Omental fat pad (tissue), 4 donors: Measurements from ENCODE around the gene PPP3CA. TPM values are rescaled to one million over a fixed set of nuclear protein-coding genes. Genes with fewer than 3 reads are reported as not detected.
"Not testable (repeated sequence)": the region's sequence is repeated elsewhere in the genome, so short reads cannot be mapped to it uniquely, and the experiment has no call there.

Source experiments
- ATAC-seq: fragments of 150-250 bp; one replicate; pipeline ENCODE4 v1.9.1; 2016; ENCODE audit warnings: mild to moderate bottlenecking, moderate library complexity; ENCODE audit not compliant: low FRiP score
- DNase-seq: peaks from one replicate; pipeline ENCODE4 v3.0.0-alpha.2; 2019; ENCODE audit warnings: low spot score
- total RNA-seq, 4 donors: library from RNA; depleted of rRNA; stranded (reverse); fragments of >200 nt; gene quantifications; one replicate each; pipeline ENCODE4 v1.1.0, GENCODE V29; 2016
- TF ChIP-seq, protein P1 (sequence below), 3 donors: fragments of 450-650 bp; IDR thresholded peaks; one replicate each; pipeline ENCODE4 v1.5.1; 2016 to 2017; ENCODE audit warnings: antibody characterized with exemption in 3 of 3, mild to moderate bottlenecking in 3 of 3, moderate library complexity in 2 of 3

The PPP3CA gene
- total RNA-seq, 4 donors from 2014 or later = 29.8 to 56.6 (median 35.3) TPM

- TF ChIP-seq, protein P1, sequence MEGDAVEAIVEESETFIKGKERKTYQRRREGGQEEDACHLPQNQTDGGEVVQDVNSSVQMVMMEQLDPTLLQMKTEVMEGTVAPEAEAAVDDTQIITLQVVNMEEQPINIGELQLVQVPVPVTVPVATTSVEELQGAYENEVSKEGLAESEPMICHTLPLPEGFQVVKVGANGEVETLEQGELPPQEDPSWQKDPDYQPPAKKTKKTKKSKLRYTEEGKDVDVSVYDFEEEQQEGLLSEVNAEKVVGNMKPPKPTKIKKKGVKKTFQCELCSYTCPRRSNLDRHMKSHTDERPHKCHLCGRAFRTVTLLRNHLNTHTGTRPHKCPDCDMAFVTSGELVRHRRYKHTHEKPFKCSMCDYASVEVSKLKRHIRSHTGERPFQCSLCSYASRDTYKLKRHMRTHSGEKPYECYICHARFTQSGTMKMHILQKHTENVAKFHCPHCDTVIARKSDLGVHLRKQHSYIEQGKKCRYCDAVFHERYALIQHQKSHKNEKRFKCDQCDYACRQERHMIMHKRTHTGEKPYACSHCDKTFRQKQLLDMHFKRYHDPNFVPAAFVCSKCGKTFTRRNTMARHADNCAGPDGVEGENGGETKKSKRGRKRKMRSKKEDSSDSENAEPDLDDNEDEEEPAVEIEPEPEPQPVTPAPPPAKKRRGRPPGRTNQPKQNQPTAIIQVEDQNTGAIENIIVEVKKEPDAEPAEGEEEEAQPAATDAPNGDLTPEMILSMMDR (IDR thresholded peaks at IDR 0.05) = no peak
- DNase-seq (no peak), ATAC-seq (no peak)
These were observed 232.4 kb downstream of the PPP3CA start for GRCh38 chr4:101114936-101115372.

GRCh38 chr4:101104312-101105052 lies 242.8 kb downstream of the PPP3CA start:
- TF ChIP-seq, protein P1 (IDR thresholded peaks at IDR 0.05) = no peak
- no peak for ATAC-seq
- no peak for DNase-seq

DNA sequence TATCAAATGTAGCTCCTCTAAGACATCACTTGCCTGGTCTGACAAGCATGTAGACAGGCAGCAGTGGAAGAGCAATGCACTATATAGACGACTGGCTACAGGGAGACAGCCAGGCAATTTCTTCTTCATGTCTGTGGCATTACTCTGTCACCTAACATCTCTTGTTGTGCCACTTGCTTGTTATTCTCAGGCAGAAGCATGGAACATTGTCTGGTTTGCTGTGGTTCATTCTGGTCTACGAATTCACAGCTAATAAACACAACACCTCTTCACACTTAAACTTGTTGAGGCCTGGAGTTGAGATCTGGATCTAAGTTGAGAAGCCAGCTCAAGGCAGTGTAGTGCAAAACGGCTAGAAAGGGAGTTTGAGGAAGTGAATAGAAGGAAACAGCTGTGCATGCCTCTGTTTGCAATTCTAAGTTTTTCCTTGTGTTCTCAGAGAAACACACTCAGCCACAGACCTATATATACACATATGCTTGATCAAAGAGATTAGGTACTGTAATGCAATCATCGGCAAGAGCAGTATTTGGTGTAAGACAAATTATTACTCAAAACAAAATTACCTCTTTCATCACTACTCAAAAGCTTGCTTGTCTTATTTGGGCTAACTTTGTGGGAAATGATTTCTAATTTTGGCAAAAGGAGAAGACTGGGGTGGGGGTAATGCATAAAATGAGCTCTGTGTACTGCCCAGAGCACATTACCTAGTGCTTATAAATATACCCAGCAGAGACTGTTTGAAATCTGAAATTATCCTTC lies 243.8 kb downstream of the PPP3CA start:
- TF ChIP-seq, protein P1 (IDR thresholded peaks at IDR 0.05) = no peak
- ATAC-seq (no peak), DNase-seq (no peak)

DNA sequence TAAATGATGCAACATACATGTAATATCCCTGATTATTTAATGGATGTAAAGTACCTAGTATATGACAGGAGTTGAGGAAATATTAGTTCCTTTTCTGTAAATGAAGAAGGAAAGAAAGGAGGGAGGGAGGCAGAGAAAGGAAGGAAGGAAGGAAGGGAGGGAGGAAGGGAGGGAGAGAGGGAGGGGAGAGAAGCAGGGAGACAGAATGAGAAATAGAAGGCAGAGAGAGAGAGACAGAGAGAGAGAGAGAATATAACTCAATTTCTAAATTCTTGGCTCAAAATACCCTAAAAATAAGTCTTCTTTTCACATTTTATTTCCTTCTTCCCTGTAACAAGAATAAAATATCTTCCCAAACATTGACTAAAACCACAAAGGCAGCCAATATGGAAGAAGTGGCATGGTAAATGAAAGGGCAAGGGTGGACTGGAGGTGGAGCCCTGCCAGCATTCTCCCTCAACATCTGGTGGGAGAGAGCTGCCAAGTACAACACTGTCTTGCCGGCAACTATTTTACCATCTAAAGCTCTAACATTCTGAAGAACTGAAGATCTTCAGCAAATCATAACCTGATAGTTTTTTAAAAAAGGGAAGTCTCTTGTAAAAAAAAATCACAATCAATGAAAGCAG lies 245.1 kb downstream of the PPP3CA start:
- no peak for DNase-seq
- TF ChIP-seq, protein P1 (IDR thresholded peaks at IDR 0.05) = no peak
- no peak for ATAC-seq

- TF ChIP-seq, protein P1 (IDR thresholded peaks at IDR 0.05) = no peak
- no peak for ATAC-seq
- DNase-seq = no peak
These were observed 246.3 kb downstream of the PPP3CA start for GRCh38 chr4:101101072-101101471.

DNA sequence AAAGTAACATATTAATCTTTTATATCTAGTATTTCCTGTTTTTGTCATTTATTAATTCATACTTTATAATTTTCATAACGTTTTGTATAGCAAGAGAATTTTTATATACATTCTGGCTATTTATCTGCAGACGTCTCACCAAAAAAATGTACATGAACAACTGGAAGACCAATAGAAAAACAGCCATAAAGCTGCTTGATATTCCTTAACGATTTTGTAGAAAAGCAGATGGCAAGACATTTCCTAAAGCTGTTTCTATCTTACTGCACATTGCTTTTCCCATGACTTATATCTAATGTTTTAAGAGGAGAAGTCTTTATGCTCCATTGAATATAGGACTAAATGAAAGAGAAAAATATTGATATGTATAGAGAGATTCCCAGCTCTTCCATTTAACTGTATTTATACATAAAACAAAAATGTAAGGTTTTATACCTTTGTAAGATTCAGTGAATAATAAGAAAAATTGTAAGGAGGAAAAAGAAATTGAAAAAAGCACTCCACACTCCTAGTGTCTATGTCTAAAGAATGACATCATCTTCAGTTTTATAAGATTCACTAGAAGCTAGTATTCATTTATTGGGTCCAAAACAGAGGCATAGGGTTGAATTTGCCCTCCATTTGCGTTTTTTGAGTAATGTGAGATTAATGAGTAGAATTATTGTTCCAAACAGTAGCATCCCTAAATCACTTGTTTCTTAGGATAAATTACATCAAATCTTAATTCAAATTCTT lies 248.5 kb downstream of the PPP3CA start:
- ATAC-seq (no peak), DNase-seq (no peak)
- TF ChIP-seq, protein P1 (IDR thresholded peaks at IDR 0.05) = no peak

- DNase-seq, ATAC-seq: not testable (repeated sequence)
These were observed 254.7 kb downstream of the PPP3CA start for GRCh38 chr4:101092609-101093008.
